ENCODE measurements around the gene HLA-A.
"Not testable (repeated sequence)": the region's sequence is repeated elsewhere in the genome, so short reads cannot be mapped to it uniquely, and the experiment has no call there.

Gene HLA-A

DNA sequence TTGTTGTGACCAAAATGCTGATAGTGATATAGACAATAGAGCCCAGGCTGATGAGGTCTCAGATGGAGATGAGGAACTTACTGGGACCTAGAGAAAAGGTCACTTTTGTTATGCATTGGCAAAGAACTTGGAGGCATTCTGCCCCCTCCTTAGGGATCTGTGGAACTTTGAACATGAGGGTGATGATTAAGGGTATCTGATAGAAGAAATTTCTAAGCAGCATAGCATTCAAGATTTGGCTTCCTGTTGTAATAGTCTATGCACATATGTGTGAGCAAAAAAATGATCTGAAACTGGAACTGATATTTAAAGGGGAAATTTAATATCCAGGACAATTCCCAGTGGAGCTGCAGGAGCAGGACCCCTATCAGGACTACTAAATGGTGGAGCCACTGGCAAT lies 17.1 kb downstream of the HLA-A start:
- DNase-seq (ENCODE audit: low spot score), result no peak

DNA sequence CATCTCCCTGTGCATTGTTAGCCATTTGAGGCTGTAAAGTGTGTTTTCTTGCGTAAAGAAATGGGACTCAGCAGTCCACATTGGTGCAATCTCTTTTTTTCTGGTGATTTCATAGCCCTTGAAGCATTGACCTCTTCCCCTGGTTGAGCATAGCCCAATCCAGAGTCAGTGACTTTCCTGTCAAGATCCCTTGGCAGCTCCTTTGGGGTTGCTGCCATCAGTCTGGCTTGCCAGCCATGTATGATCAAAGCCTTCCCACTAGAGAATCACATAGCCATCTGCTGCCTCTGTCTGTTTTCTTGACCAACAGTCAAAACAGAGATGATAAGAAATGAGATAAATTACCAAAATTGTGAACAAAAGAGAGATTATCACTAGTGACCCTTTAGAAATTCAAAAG lies 19.6 kb downstream of the HLA-A start:
- DNase-seq (ENCODE audit: low spot score), result no peak

DNA sequence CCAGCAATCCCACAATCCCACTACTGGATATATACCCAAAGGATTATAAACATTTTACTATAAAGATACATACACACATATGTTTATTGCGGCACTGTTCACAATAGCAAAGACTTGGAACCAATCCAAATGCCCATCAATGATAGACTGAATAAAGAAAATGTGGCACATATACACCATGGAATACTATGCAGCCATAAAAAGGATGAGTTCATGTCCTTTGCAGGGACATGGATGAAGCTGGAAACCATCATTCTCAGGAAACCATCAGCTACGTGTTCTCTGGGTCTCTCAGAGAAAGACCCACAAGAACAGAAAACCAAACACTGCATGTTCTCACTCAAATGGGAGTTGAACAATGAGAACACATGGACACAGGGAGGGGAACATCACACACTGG lies 21.4 kb downstream of the HLA-A start:
- DNase-seq (ENCODE audit: low spot score), result not testable (repeated sequence)

DNA sequence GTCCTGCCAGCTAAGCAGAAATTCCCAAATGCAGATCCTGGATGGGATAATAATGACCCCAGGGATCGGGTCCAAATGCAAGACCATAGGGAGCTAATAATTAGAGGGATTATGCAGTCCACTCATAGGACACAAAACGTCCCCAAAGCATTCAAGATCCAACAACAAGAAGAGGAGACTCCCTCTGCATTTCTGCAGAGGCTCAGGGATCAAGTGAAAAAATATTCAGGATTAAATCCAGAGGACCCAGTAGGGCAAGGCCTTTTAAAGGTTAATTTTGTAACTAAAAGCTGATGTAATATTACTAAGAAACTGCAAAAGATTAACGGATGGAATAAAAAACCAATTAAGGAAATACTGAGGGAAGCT lies 22.2 kb downstream of the HLA-A start:
- no peak for DNase-seq (ENCODE audit: low spot score)

DNA sequence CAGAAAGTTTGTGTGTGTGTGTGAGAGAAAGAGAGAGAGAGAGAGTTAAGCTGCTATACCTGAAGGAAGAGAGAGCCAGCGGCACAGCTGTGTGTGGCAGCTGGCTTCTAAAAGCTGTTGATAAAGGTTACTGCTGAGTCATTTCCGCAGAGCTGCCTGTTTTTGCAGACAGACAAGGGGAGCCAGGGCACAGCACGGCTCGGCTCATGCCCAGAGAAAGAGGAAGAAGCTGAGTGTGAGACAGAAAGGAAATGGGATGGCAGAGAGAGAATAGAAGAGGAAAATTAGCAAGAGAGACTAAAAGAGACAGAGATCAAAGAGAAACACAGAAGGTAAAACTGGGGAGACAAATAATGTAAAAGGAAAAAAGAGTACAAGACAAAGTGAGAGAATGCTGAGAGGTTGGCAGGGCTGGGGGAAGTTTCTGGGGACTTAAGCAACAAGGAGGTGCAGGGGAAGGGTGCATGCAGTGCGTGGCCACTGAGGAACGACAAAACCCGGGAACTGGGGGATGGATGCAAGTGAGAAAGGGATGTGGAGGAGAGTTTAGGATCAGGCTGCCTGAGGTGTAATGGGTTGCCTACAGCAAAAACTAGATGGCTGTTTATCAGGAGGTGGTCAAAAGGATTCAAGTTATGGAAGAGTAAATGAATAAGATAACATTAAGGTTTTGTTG lies 22.7 kb downstream of the HLA-A start:
- DNase-seq (ENCODE audit: low spot score), result peak; percentile 75

DNA sequence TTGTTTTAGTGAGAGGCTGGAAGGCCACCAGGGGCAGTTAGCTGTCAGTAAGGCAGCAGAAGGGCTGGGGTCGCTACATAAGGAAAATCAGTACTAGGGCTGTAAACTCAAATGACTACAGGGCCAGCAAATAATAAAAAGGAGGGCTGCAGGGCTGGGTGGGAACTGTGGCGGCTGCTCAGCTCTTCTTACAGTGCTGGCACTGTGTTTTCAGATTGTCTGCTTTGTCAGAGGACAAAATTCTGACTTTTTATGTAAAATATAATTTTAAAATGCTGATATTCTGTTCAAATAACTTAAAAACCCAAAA lies 23.2 kb downstream of the HLA-A start:
- DNase-seq (ENCODE audit: low spot score), result no peak

DNA sequence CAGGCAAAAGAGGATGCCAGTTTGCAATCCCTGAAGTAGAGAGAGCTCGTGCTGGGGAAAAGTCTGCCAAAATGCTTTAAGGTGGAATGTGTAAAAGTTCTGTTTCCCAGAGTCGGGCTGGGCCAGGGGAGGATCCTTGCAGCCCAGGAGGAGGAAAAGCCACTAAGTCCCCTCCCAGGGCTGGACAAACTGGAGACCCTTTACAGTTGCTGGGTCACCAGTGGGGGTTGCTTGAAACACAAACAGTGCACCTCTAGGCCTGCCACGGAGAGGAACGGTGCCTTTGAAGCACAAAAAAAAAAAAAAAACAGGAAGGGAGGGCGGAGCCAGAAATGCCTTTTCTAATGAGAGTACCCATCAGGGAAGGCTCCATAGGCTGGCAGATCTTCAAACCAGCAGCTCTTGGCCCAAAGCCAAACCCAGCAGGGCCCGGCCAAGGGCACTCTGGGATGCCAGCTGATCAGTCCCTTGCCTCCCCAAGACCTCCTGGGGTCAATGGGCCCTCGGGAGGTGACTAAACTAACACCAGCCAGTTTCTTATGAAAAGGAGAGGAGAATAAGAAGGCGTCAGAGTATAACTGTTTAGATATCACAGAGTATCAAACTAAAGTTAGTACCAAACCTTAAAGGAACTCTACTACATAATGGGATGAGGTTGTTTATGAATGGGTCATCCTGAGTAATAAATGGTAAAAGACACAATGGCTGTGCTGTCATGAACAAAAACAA lies 23.7 kb downstream of the HLA-A start:
- DNase-seq (ENCODE audit: low spot score), result peak; percentile 24

DNA sequence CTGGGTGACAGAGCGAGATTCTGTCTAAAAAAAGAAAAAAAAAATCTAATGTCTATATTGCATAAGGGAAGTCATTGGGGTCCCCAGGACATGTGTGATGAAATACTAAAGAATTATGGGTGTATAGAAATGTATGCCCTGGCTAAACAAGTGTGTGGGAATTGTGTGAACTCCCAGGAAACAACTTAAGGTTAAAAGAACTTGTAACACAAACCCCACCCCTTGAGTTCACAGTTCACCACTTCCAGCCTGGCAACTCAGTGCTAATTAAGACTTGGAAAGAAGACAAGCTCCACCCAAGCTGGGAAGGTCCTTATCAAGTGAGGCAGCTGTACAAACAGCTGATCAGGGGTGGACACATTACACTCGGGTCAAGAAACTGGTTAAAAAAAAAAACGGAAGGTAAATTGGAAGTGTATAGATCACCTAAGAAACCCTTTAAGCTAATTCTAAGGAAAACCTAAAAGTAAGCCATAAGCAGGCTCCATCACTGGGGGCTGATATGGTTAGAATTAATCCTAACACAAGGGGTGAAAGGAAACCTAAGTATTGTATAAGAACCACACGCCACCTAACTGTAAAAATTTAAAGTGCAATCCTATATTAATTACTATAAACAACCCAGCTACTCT lies 25.2 kb downstream of the HLA-A start:
- DNase-seq (ENCODE audit: low spot score), result no peak

DNA sequence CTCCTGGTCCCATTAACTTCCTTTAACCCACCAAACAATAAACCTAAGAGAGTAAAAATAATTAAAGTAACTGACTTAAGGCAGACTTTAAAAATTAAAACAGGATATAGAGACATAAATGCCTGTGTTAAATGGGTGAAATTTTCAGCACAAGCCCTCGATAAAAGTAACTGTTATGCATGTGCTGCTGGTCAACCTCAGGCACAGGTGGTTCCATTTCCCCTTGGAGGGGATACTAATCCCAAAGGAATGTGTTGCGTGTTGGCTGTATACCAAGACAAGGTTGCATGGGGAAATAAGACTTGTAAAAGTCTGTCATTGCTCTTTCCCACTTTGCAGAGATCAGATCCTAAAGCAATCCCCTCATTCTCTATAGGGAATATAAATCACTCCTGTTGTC lies 25.8 kb downstream of the HLA-A start:
- no peak for DNase-seq (ENCODE audit: low spot score)

DNA sequence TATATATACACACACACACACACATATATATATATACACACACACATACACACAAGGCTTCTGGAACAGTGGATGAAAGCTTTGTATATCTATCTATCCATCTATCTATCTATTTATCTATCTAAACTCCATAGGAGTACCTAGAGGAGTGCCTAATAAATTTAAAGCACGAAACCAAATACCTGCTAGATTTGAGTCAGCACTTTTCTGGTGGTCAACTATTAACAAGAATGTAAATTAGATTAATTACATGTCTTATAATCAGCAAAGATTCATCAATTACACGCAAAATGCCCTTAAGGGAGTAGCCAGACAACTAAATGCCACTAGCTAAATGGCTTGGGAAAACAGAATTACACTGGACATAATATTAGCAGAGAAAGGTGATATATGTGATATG lies 26.6 kb downstream of the HLA-A start:
- no peak for DNase-seq (ENCODE audit: low spot score)

DNA sequence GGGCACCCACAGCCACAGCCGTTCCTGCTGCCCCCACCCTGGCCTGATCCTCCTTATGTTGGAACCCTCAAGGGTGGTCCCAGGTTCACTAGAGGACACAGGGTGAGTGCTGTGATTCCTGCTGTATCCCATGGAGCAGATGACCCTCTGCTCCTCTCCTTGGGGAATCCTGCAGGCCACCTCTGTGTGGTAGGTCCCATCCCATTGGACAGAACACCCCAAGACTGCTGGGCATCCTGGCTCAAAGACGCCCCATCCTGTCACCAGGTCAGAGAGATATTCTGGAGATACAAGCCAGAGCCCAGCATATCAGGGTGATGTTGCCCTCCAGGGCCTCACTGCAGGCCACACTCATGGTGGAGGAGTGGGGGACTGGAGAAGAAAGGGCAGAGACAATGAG lies 28.4 kb downstream of the HLA-A start:
- DNase-seq (ENCODE audit: low spot score), result peak; percentile 23

DNA sequence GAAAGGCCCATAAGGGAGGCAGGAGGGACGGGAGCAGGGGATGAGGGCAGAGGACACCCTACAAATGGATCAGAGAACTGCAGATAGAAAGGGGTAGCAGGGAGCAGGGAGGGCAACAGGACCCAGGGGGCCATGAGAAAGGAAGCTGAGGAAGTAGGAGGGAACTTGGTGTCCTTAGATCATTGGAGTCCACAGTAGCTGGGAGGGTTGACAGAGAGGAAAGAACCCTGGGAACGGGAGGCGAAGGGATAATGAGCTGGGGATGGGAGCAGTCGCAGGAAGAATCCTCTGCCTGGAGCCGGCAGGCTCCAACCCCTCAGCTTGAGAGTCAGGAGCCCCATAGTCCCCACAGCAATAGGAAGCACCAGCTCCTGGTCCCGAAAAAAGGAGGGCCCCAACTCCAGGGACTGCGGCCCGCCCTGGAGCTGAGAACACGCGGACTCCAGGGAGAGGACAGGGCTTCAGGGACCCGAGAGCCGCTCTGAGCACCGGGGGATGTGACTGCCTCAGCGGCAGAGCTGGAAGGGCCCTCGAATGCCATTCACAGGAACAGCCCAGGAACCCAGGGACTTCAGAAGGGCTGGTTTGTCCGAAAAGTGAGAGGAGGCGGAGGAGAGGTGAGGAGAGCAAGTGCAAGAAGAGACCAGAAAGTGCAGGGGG lies 32.7 kb downstream of the HLA-A start:
- no peak for DNase-seq (ENCODE audit: low spot score)

DNA sequence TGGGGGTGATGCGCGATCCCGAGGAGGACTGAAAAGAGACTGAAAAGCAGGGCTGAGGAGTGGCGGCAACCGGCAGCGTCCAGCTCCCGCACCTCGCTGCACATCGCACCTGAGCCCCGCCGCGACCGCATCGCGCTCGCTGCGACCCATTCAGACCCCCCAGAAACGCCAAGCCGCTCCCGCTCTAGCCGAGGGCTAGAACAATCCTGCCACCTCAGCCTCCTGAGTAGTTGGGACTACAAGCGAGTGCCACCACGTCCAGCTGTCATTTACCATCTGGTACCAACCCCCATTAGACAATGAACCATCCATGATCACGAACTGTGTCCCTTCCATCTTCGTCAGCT lies 33.2 kb downstream of the HLA-A start:
- DNase-seq (ENCODE audit: low spot score), result no peak

DNA sequence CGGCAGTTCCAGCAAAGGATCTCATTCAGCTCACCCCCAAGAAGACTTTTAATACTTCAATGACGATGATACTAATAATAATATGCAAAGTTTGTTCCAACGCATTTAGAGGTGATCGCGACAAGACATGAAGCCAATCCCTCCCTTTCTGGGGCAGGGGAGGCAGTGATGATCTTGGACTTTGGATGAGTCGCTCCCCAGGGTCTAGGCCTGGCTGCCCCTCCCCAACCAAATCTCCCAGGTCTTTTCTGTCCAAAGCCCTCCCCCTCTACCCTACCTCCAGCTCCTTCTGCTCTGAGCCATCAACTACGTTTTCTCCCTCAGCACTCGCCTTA lies 33.9 kb downstream of the HLA-A start:
- no peak for DNase-seq (ENCODE audit: low spot score)

DNA sequence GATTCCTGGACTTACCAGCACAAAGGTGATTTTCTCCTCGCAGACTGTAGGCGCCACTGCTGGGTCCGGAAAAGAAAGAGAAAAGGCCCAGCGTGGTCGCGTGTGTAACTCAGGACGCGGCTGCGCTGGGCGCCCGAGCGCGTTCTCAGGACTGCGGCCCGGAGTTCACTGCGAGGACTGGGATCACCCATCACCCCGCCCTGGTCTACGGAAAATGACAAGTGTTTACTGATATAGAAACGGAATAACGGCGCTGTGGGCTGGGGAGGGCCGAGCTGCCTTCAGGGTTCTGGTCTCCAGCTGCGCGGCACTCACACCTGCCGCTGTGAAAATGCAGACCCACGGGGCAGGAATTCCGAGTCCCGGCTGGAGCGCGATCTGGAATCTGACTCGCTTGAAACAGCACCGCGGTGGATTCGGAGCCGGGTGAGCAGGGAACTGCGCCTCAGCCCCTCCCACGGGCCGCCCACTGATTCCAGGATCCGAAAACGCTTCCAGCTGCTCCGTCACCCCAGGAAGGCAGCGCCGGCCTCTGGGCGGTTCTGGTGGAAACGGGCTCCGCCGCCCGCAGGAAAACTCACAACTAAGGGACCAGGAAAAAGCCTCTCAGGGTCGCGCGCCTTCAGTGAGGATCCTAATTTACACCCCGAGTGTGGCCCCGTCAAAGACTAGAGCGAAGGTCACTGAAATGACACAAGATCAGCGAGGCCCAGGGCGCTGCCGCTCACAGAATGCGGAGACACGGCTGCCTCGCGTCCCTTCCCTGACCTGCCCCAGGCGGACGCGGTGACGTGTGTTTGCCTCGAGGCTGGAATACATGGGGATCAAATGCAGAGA lies 34.5 kb downstream of the HLA-A start:
- DNase-seq (ENCODE audit: low spot score), result peak; percentile 66

DNA sequence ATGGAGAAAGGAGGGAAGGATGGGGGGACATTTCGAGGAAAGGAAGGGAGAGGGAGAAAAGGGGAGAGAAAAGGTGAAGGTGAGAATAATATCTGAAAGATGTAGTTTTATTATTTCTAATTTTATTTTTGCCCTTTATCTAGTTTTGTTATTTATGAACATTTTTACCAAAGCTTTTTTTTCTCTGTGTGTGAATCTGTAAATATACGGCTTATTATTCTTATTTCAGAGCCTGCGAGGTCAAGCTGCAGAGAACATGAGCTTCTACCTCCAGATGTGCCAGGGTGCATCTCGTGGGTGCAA lies 35.0 kb downstream of the HLA-A start:
- no peak for DNase-seq (ENCODE audit: low spot score)

DNA sequence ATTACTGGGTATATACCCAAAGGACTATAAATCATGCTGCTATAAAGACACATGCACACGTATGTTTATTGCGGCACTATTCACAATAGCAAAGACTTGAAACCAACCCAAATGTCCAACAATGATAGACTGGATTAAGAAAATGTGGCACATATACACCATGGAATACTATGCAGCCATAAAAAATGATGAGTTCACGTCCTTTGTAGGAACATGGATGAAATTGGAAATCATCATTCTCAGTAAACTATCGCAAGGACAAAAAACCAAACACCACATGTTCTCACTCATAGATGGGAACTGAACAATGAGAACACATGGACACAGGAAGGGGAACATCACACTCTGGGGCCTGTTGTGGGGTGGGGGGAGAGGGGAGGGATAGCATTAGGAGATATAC lies 37.7 kb downstream of the HLA-A start:
- DNase-seq (ENCODE audit: low spot score), result not testable (repeated sequence)

DNA sequence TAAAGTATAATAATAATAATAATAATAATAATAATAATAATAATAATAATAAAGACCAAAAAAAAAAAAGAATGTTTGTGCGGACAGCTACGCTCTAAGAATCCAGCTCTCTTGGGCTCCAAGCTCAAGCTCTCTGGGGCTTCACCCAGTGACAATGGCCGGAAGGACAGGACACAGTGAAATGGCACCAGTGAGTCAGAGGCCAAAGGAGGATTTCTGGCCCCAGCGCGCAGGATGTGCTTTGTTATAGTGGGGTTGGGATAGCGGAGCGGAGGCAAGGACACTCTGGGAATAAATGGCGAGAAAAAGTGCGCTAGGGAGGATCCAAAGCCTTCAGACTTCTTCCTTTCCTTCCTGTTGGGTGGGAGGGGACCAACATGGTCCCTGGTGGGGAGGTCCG lies 38.2 kb downstream of the HLA-A start:
- no peak for DNase-seq (ENCODE audit: low spot score)

DNA sequence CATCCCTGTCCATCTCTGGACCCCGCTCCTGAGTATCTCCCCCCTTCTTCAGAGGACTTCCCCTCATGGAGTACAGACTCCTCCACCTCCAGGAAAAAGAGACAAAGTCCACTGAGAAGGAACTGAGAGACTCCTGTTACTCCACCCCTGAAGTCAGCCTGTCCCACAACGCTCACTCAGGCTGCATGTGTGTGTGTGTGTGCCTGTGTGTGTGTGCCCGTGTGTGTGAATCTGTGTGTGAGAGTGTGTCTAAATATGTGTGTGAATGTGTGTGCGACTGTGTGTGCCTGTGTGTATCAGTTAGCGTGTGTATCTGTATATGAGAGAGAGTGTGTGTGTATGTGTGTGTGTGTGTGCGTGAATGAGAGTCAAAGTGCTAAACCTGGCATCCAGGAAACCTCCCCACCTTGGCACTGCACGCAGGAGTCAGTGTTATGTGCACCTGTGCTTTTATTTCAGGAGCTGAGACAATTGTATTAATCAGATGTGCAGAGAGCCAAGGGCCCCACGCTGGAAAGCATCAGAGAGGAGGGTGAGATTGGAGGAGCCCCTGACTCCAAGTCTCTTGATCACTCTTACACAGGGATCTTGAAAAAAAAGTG lies 39.0 kb downstream of the HLA-A start:
- DNase-seq (ENCODE audit: low spot score), result no peak

DNA sequence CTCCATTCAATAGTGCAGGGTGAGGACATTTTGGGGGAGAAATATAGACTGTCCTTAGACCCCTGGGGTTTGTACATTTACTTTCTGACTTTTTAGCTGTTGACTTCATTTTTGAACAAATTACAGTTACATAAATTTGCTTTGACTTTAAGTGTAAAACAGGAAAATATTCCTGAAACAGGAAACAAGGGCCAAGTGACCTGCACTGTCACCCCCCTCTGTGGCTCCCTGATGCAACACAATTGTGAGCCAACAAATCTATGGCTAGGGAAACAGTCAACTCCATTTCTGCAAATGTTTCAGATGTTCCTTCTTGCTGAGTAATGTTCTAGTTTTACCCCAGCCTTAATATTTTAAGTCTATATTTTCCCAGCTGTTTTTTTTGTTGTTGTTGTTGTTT lies 39.8 kb downstream of the HLA-A start:
- DNase-seq (ENCODE audit: low spot score), result no peak

DNA sequence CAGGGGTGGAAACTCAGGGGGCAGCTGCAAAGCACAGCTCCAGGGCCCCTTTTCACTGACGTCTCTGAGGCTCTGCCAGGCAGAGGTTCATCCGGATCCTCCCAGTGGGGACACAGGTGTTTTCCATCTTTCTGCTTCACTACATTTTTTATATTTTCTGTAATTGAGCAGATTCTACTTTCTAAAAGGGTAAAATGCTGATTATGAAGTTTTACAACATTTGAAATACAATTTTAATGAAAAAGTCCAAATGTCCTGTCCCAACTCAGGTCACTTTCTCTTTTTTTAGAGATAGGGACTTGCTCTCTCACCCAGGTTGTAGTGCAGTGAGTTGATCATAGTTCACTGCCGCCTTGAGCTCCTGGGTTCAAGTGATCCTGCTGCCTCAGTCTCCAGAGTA lies 41.9 kb downstream of the HLA-A start:
- no peak for DNase-seq (ENCODE audit: low spot score)

DNA sequence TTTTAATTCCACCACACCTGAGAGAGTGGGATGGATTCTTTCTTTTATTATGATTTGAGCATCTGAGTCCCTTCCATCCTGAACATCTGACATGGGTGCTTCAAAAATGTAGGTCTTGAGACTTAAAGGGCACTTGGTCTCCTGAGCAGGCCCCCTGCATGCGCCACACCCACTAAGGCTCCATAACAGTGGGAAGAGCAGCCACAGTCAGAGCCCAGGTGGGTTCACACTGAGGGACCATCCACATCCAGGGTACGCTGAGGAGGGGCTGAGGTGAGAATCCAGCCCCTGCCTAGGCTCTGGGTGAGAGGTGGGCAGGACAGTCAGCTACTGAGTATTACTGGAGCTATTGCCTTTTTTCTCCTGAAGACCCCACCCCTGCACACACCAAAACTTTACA lies 42.7 kb downstream of the HLA-A start:
- DNase-seq (ENCODE audit: low spot score), result no peak

All from SK-N-DZ (cell line).